GM13976 (cell line): Measurements from ENCODE around the gene STUM.

Experiments
- DNase-seq: peaks from one replicate; pipeline ENCODE4 v3.0.0; 2012; ENCODE audit warnings: low spot score
- CTCF ChIP-seq: IDR thresholded peaks from 2 replicates; pipeline ENCODE4 v1.5.1; 2012; ENCODE audit warnings: borderline replicate concordance, mild to moderate bottlenecking; ENCODE audit not compliant: insufficient read depth; ENCODE audit errors: extremely low read depth, missing control alignments, control extremely low read depth
- in situ Hi-C: fragments of 300-500 bp; cut with MboI; formaldehyde crosslinking; loops from one replicate; pipeline ENCODE4 v1.12.0; 2022; ENCODE audit warnings: low sequenced_read_pairs, mixed read lengths, inconsistent platforms; ENCODE audit not compliant: unreplicated experiment

Gene STUM

GRCh38 chr1:226644541-226645176 lies 96.1 kb downstream of the STUM start:
- DNase-seq = no peak
- no peak for TF ChIP-seq CTCF
- in situ Hi-C loops = loop anchor here (25.0 kb wide), 1 partner anchor 793 kb away; no protein-coding TSS in a partner anchor

- in situ Hi-C loops = loop anchor here (25.0 kb wide), 1 partner anchor 792 kb away; no protein-coding TSS in a partner anchor
- DNase-seq = no peak
- no peak for TF ChIP-seq CTCF
Observed at GRCh38 chr1:226645279-226645976, 96.9 kb downstream of the STUM start.

GRCh38 chr1:226646026-226646869 lies 97.7 kb downstream of the STUM start:
- no peak for DNase-seq
- no peak for TF ChIP-seq CTCF
- in situ Hi-C loops = loop anchor here (25.0 kb wide), 1 partner anchor 791 kb away; no protein-coding TSS in a partner anchor

GRCh38 chr1:226646870-226647449 lies 98.4 kb downstream of the STUM start:
- no peak for DNase-seq
- in situ Hi-C loops = loop anchor here (25.0 kb wide), 1 partner anchor 790 kb away; no protein-coding TSS in a partner anchor
- TF ChIP-seq CTCF = no peak

GRCh38 chr1:226647719-226648118 lies 99.2 kb downstream of the STUM start:
- in situ Hi-C loops = loop anchor here (25.0 kb wide), 1 partner anchor 790 kb away; no protein-coding TSS in a partner anchor
- no peak for TF ChIP-seq CTCF
- no peak for DNase-seq

GRCh38 chr1:226648421-226648820 lies 99.9 kb downstream of the STUM start:
- DNase-seq = no peak
- TF ChIP-seq CTCF = no peak
- in situ Hi-C loops = loop anchor here (25.0 kb wide), 1 partner anchor 789 kb away; no protein-coding TSS in a partner anchor
